NCI-H1694 treated with DMSO at 0.1 percent for 48 hours (cell line): ENCODE results near the gene APOA1.
A peak's percentile ranks its signal among the peaks of the same experiment; 100 is the strongest.
"Not testable (repeated sequence)": the region's sequence is repeated elsewhere in the genome, so short reads cannot be mapped to it uniquely, and the experiment has no call there.

Experiments
- DNase-seq: peaks from one replicate; lab custom pipeline; 2025; lab: John Stamatoyannopoulos, UW

APOA1 gene

GRCh38 chr11:116813781-116814471 lies 23.5 kb downstream of the APOA1 start:
- DNase-seq: no peak

GRCh38 chr11:116813170-116813569 lies 24.3 kb downstream of the APOA1 start:
- no peak for DNase-seq

- no peak for DNase-seq
Observed at GRCh38 chr11:116812109-116812508, 25.3 kb downstream of the APOA1 start.

GRCh38 chr11:116811194-116811593 lies 26.2 kb downstream of the APOA1 start:
- DNase-seq: no peak

GRCh38 chr11:116808262-116809175 lies 28.9 kb downstream of the APOA1 start:
- no peak for DNase-seq

GRCh38 chr11:116807601-116808261 lies 29.7 kb downstream of the APOA1 start:
- no peak for DNase-seq

GRCh38 chr11:116804001-116804400 lies 33.4 kb downstream of the APOA1 start:
- no peak for DNase-seq

- not testable (repeated sequence) for DNase-seq
Observed at GRCh38 chr11:116801662-116802061, 35.8 kb downstream of the APOA1 start.

- no peak for DNase-seq
Observed at GRCh38 chr11:116800610-116801009, 36.8 kb downstream of the APOA1 start.

GRCh38 chr11:116798368-116798767 lies 39.1 kb downstream of the APOA1 start:
- no peak for DNase-seq

- no peak for DNase-seq
Observed at GRCh38 chr11:116797816-116798215, 39.6 kb downstream of the APOA1 start.

GRCh38 chr11:116796548-116796947 lies 40.9 kb downstream of the APOA1 start:
- DNase-seq: no peak

- DNase-seq: no peak
Observed at GRCh38 chr11:116794851-116795250, 42.6 kb downstream of the APOA1 start.

GRCh38 chr11:116793772-116794097 lies 43.7 kb downstream of the APOA1 start:
- DNase-seq: no peak

GRCh38 chr11:116792869-116793771 lies 44.3 kb downstream of the APOA1 start:
- DNase-seq: no peak

- DNase-seq: no peak
Observed at GRCh38 chr11:116792144-116792868, 45.1 kb downstream of the APOA1 start.

GRCh38 chr11:116791813-116792143 lies 45.6 kb downstream of the APOA1 start, which contains the start of gene APOA5:
Gene APOA5, minus strand, starts transcription at chr11:116791879. Its CDS starts 19 bp downstream, at chr11:116791860.
- DNase-seq: no peak

GRCh38 chr11:116791002-116791812 lies 46.2 kb downstream of the APOA1 start:
- DNase-seq: peak; percentile 13

- DNase-seq: no peak
Observed at GRCh38 chr11:116790167-116791001, 47.0 kb downstream of the APOA1 start.
